ENCODE measurements around the gene TWNK. TPM values are rescaled to one million over a fixed set of nuclear protein-coding genes. Genes with fewer than 3 reads are reported as not detected.

The TWNK gene
- total and polyA plus RNA-seq, 2 donors from 2014 or later = 3.8 to 8.9 TPM

- no peak overlapping the region for H3K27ac ChIP-seq (ENCODE audit: low read depth in 2 of 2, low read length in 2 of 2)
- intact Hi-C loops (cut with DNase I) = no loop called here
- no peak for FAIRE-seq
These were observed 10.4 kb upstream of the TWNK start for GRCh38 chr10:100976906-100977305.

GRCh38 chr10:100977436-100977835 lies 9.9 kb upstream of the TWNK start:
- Histone ChIP-seq H3K4me1 (ENCODE audit: control insufficient read depth in 2 of 3, insufficient read depth in 2 of 3, low read depth in 1 of 3, low read length in 3 of 3) (no peaks in the 10 kb centered on the region), H3K27me3 (ENCODE audit: control insufficient read depth, insufficient read depth, low read length) (no peaks in the 10 kb centered on the region), H3K4me3 (ENCODE audit: low read length in 3 of 3) (no peak overlapping the region), H3K9ac (ENCODE audit: low read length in 3 of 3) (no peak overlapping the region), H3K27ac (ENCODE audit: low read depth in 2 of 2, low read length in 2 of 2) (no peak overlapping the region), H3K36me3 (ENCODE audit: control insufficient read depth in 2 of 3, insufficient read depth in 3 of 3, low read length in 3 of 3) (peaks cover 3 to 40% (median 21%) of the 10 kb centered on the region in 3 donors), H3K9me3 (ENCODE audit: control insufficient read depth in 2 of 3, insufficient read depth in 1 of 3, low read length in 3 of 3) (no peaks in the 10 kb centered on the region)
- DNase-seq (no peak), FAIRE-seq (no peak)
- TF ChIP-seq CTCF (IDR thresholded peaks at IDR 0.05; ENCODE audit: borderline replicate concordance, extremely low read depth, insufficient read depth) = no peak
- intact Hi-C loops (cut with DNase I) = no loop called here

More at GRCh38 chr10:100976906-100977305, 10.4 kb upstream of the TWNK start:
- peaks cover 3 to 40% (median 21%) of the 10 kb centered on the region in 3 donors for H3K36me3 ChIP-seq (ENCODE audit: control insufficient read depth in 2 of 3, insufficient read depth in 3 of 3, low read length in 3 of 3)
- H3K27me3 ChIP-seq (ENCODE audit: control insufficient read depth, insufficient read depth, low read length) = no peaks in the 10 kb centered on the region
- no peak for DNase-seq
- peaks cover 0 to 2% (median 2%) of the 10 kb centered on the region in 3 donors for H3K4me1 ChIP-seq (ENCODE audit: control insufficient read depth in 2 of 3, insufficient read depth in 2 of 3, low read depth in 1 of 3, low read length in 3 of 3)
- no peak for TF ChIP-seq CTCF (IDR thresholded peaks at IDR 0.05; ENCODE audit: borderline replicate concordance, extremely low read depth, insufficient read depth)
- H3K9ac ChIP-seq (ENCODE audit: low read length in 3 of 3) = no peak overlapping the region
- H3K9me3 ChIP-seq (ENCODE audit: control insufficient read depth in 2 of 3, insufficient read depth in 1 of 3, low read length in 3 of 3) = no peaks in the 10 kb centered on the region
- no peak overlapping the region for H3K4me3 ChIP-seq (ENCODE audit: low read length in 3 of 3)

GRCh38 chr10:100978121-100978900 lies 9.0 kb upstream of the TWNK start:
- no peaks in the 10 kb centered on the region for H3K27me3 ChIP-seq (ENCODE audit: control insufficient read depth, insufficient read depth, low read length)
- H3K4me1 ChIP-seq (ENCODE audit: control insufficient read depth in 2 of 3, insufficient read depth in 2 of 3, low read depth in 1 of 3, low read length in 3 of 3) = no peaks in the 10 kb centered on the region
- no peaks in the 10 kb centered on the region for H3K9me3 ChIP-seq (ENCODE audit: control insufficient read depth in 2 of 3, insufficient read depth in 1 of 3, low read length in 3 of 3)
- peaks cover 3 to 40% (median 24%) of the 10 kb centered on the region in 3 donors for H3K36me3 ChIP-seq (ENCODE audit: control insufficient read depth in 2 of 3, insufficient read depth in 3 of 3, low read length in 3 of 3)
- DNase-seq = peak in 1 of 5 donors; percentile 27
- H3K9ac ChIP-seq (ENCODE audit: low read length in 3 of 3) = no peak overlapping the region
- intact Hi-C loops (cut with DNase I) = no loop called here
- FAIRE-seq = no peak
- no peak overlapping the region for H3K4me3 ChIP-seq (ENCODE audit: low read length in 3 of 3)
- TF ChIP-seq CTCF (IDR thresholded peaks at IDR 0.05; ENCODE audit: borderline replicate concordance, extremely low read depth, insufficient read depth) = no peak
- no peak overlapping the region for H3K27ac ChIP-seq (ENCODE audit: low read depth in 2 of 2, low read length in 2 of 2)
